GM12873 (cell line): ENCODE results near the gene CTNNA2.

Experiments used
- TF ChIP-seq, protein P1 (sequence below): IDR thresholded peaks from 2 replicates; pipeline ENCODE4 v1.5.1; 2012; ENCODE audit warnings: low read depth, mild to moderate bottlenecking, moderate library complexity, low read length, control low read depth; ENCODE audit not compliant: insufficient read depth; ENCODE audit errors: missing control alignments

CTNNA2 gene

DNA sequence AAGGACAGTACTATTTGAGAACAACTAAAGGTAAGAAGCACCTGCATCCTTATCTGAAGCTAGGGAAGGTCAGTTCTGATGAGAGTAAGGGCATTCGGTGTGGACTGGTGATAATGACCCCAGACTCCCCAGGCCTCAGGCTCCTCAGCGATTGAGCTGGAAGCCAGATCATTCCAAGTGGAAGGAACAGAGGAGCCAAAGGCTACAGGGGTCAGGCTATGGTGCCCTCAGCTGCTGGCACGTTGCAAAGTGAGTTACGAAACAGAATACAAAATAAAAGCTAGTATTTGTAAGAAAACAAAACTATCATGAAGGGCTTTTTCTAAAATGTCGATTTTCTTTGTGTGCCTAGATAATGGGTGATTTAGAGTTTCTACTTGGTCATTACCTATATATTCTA is 960.2 kb downstream of the CTNNA2 start:
- TF ChIP-seq, protein P1, sequence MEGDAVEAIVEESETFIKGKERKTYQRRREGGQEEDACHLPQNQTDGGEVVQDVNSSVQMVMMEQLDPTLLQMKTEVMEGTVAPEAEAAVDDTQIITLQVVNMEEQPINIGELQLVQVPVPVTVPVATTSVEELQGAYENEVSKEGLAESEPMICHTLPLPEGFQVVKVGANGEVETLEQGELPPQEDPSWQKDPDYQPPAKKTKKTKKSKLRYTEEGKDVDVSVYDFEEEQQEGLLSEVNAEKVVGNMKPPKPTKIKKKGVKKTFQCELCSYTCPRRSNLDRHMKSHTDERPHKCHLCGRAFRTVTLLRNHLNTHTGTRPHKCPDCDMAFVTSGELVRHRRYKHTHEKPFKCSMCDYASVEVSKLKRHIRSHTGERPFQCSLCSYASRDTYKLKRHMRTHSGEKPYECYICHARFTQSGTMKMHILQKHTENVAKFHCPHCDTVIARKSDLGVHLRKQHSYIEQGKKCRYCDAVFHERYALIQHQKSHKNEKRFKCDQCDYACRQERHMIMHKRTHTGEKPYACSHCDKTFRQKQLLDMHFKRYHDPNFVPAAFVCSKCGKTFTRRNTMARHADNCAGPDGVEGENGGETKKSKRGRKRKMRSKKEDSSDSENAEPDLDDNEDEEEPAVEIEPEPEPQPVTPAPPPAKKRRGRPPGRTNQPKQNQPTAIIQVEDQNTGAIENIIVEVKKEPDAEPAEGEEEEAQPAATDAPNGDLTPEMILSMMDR, result no peak

DNA sequence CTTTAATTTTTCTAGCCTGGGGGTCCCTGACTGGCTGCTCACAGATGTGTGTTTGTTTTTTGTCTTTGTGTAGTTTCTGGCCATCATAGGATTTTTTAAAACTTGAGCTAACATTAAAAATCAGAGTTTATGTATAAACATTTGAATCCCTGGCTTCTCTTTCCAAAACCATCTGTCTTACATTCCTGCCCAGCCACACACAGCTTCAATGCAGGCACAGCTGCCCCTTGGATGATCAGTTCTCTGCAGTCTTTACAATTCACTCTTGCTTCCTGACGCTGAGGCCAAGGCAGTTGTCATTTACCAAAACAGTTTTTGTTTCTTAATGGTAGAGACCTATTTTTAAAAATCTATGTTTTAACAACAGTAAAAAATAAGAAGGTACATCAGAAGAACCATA is 960.9 kb downstream of the CTNNA2 start:
- TF ChIP-seq, protein P1, result no peak

DNA sequence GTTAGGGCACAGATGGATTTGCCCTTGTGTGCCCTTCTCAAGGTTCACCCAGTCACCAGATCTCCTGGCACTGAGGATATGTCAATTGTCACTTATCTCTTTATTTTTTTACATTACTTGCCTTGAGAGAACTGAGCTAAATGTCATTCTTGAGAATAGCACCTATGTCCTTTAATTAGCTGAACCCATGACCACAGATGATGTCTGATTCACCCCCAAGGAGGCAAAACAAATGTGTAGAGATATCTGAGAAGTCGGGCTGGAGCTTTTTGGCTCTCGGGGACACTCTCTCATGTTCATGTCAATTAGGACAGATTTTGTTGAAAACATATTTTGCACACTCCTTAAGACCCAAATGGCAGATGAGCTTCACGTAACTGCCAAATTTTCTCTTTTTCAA is 963.1 kb downstream of the CTNNA2 start:
- TF ChIP-seq, protein P1, result no peak

DNA sequence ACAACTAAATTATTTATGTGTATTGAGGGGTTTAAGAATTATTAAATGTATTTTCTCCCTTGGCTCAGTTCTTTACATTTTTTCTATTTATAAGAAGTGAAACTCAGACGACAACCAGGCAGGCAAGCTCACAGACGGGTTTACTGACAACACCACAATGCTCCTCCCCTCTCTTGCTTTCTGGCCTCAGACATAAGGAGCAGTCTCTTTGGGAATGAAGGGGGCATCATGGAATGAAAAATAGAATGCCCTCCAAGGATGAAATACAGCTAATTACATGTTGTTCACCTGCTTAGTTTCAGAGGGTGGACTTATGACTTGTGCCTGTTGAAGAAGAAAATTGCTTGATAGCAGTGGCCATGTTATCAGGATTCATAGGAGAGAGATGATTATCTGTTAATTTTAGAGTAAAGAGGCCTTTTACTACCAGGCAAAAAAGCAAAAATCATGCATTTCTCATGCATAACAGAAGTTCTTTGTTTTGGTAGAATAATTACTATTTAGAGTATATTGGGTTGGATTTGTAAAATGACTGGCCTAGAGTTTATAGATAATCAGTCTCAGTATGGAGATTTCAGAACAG is 963.8 kb downstream of the CTNNA2 start:
- TF ChIP-seq, protein P1, result no peak

DNA sequence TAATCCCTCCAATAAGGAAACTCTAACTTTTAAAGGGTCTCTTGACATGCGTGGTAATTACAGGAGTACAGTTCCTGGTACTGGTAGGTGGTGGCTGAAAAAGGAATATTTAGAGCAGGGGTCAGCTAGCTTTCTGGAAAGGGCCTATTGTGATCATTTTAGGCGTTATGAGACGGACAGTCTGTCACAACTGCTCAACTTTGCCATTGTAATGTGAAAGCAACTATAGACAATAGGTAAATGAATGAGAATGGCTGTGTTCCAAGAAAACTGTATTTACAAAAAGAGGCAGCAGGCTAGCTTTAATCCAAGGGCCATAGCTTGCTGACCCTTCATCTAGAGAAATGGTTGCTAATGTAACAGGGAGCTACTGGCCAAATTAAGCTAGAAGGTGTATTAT is 969.4 kb downstream of the CTNNA2 start:
- TF ChIP-seq, protein P1, result no peak

DNA sequence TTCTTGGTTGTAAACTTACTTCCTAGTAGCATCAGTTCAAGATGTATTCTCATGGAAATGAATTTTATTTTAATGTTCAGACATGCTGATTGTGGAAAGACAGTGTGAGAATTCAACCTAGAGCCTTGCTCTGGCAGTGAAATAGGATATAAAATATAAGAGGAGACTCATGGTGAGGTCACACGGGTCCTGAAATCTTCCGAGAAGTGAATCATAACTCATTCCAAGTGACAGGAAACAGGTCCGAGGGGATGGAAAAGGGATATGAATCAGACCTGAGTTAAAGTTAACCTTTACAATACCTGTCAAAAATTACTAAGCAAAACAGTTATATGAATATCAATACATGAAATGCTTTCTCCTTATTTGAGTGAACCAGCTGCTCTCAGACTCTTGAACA is 976.9 kb downstream of the CTNNA2 start:
- TF ChIP-seq, protein P1, result no peak

DNA sequence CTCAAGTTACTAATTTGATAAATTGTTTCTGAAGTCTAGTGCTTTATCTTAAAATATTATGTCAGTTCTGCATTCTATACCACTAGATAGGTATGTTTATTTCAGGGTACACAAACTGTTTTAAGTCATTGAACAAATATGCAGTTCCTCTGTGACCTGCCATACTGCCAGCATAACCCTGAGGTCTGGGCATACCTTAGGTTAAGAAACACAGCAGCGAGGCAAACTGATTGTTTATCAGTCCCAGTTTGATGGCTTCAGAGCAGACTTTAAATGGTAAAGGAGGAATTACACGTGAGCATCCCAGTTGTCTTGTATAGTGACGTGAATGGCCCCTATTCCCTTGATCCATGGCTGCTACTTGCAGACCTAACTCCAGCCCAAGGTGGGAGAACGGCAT is 978.1 kb downstream of the CTNNA2 start:
- TF ChIP-seq, protein P1, result no peak
